Activated B cell treated with CpG ODN at 0.5 μM for 24 hours (primary cell): ENCODE measurements around the gene ZNF618. TPM values are rescaled to one million over a fixed set of nuclear protein-coding genes. Genes with fewer than 3 reads are reported as not detected.

Experiments
- ATAC-seq: fragments of 200-7000 bp; cut with Tn5 transposase; one replicate; pipeline ENCODE4 v1.10.0; 2021; ENCODE audit warnings: low read depth, mild to moderate bottlenecking, moderate library complexity
- CTCF ChIA-PET: fragments of 350-600 bp; sonication (Branson Sonifier 250); formaldehyde crosslinking; loops from one replicate; lab custom pipeline; 2021; ENCODE audit warnings: antibody characterized with exemption; lab: Charles Lee
- POLR2A ChIA-PET: fragments of 350-600 bp; sonication (Branson Sonifier 250); formaldehyde crosslinking; loops from one replicate; lab custom pipeline; 2021; ENCODE audit warnings: antibody characterized with exemption; lab: Charles Lee
- DNase-seq: peaks from one replicate; pipeline ENCODE4 v3.0.0; 2022
- H3K27ac Mint-ChIP-seq: one replicate; pipeline ENCODE4 v1.8.0; 2020; ENCODE audit warnings: mixed read lengths
- H3K27me3 Mint-ChIP-seq: one replicate; pipeline ENCODE4 v1.8.0; 2021; ENCODE audit warnings: mixed read lengths
- H3K36me3 Mint-ChIP-seq: one replicate; pipeline ENCODE4 v1.8.0; 2021; ENCODE audit warnings: low read depth, mixed read lengths
- H3K4me1 Mint-ChIP-seq: one replicate; pipeline ENCODE4 v1.8.0; 2021; ENCODE audit warnings: mixed read lengths
- H3K4me3 Mint-ChIP-seq: one replicate; pipeline ENCODE4 v1.8.0; 2020; ENCODE audit warnings: mild to moderate bottlenecking, mixed read lengths
- H3K9me3 Mint-ChIP-seq: one replicate; pipeline ENCODE4 v1.8.0; 2020; ENCODE audit warnings: mixed read lengths
- intact Hi-C: fragments of 100-400 bp; cut with micrococcal nuclease; formaldehyde crosslinking; loops from one replicate; pipeline ENCODE4 v1.15.1; 2024
- total RNA-seq: library from RNA; stranded (reverse); gene quantifications from 2 replicates; pipeline ENCODE4 v1.2.3, GENCODE V29; 2022
- TF ChIP-seq, protein P1 (sequence below): fragments of 200-600 bp; IDR thresholded peaks from one replicate; pipeline ENCODE4 v1.8.0; 2022; ENCODE audit warnings: antibody characterized with exemption, mild to moderate bottlenecking

Gene ZNF618
- total RNA-seq, 1 donor from 2014 or later = 0.67 TPM

DNA sequence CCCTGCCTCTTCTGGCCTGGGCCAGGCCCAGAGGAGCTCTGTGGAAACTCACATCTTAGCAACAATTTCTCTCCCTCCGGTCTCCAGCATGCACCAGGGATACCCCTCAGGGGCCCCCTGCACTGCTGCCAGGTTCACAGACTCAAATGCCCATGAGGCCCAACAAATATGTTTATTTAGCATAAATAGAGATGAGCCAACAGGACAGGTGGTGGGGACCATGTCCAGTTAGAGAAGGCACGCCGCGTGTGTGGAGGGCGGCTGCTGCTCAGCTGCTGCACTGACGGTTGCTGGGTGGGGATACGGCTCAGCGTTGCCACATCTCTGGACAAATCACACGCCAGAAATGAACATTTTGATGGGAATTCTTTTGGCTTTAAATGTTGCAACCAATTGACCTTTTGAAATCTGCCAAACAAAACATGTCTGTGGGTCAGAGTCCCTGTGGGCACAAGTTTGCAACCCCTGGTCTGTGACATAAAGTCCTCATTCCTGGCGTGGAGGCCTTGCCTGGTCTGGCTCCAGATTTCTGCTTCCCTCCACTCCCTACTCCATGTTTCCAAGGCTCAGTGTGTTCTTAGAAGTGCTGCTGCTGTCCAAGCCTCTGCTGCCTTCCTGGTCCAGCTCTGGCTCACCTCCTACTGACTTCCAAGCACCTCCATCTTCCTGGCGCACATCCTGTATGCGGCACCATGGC, 113.1 kb downstream of the ZNF618 start:
- ChIA-PET POLR2A (no interaction called here), CTCF (no interaction called here)
- Mint-ChIP-seq H3K27me3 (no peaks in the 10 kb centered on the region), H3K27ac (no peak overlapping the region), H3K9me3 (no peaks in the 10 kb centered on the region), H3K36me3 (peaks cover 3% of the 10 kb centered on the region), H3K4me1 (peaks cover 25% of the 10 kb centered on the region), H3K4me3 (no peak overlapping the region)
- TF ChIP-seq, protein P1, sequence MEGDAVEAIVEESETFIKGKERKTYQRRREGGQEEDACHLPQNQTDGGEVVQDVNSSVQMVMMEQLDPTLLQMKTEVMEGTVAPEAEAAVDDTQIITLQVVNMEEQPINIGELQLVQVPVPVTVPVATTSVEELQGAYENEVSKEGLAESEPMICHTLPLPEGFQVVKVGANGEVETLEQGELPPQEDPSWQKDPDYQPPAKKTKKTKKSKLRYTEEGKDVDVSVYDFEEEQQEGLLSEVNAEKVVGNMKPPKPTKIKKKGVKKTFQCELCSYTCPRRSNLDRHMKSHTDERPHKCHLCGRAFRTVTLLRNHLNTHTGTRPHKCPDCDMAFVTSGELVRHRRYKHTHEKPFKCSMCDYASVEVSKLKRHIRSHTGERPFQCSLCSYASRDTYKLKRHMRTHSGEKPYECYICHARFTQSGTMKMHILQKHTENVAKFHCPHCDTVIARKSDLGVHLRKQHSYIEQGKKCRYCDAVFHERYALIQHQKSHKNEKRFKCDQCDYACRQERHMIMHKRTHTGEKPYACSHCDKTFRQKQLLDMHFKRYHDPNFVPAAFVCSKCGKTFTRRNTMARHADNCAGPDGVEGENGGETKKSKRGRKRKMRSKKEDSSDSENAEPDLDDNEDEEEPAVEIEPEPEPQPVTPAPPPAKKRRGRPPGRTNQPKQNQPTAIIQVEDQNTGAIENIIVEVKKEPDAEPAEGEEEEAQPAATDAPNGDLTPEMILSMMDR = no peak
- DNase-seq (no peak), ATAC-seq (no peak)
- intact Hi-C loops = no loop called here

DNA sequence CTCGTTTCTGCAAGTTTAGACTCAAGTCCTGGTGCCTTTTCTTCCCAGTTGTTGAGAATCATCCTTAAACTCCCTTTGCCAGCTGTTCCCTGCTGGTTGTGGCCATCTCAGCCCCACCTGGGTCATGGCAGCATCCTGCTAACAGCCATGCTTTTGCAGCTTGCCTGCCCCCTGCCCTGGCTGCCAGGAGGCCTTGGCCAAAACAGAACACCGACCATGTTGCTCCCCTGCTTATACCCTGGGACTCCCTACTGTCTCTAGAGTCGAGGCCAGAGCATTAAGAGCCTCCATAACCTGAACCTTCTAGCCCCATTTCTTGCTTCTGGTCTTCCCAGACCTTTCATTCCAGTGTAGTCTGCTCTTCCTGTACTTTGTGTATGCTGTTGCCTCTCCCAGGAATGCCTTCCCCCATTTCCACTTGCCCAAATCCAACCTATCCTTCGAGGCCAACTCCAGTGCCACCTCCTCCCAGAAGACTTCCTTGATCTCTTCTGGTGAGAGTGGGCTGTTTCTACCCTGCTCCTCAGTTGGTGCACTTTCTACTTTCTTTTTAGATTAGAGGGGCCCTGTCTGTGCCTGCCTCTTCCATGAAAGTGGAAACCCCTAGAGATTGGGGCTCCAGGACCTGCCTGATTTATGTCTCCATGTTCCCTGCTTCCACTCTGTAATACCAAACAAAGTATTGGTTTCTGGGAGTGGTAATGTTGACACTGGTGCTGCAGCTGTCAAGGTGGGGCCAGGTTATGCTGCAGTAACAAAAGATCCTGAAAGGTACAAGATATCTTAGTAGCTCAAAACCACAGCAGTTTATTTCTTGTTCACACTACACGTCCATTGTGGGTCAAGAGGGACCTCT, 113.8 kb downstream of the ZNF618 start:
- H3K27ac Mint-ChIP-seq = no peak overlapping the region
- ChIA-PET CTCF (no interaction called here), POLR2A (no interaction called here)
- no peak for DNase-seq
- peaks cover 27% of the 10 kb centered on the region for H3K4me1 Mint-ChIP-seq
- no peak overlapping the region for H3K4me3 Mint-ChIP-seq
- no peaks in the 10 kb centered on the region for H3K27me3 Mint-ChIP-seq
- H3K9me3 Mint-ChIP-seq = no peaks in the 10 kb centered on the region
- ATAC-seq = no peak
- intact Hi-C loops = no loop called here
- TF ChIP-seq, protein P1 = no peak
- peaks cover 3% of the 10 kb centered on the region for H3K36me3 Mint-ChIP-seq

GRCh38 chr9:113990570-113990907, 114.4 kb downstream of the ZNF618 start:
- intact Hi-C loops = no loop called here
- ATAC-seq (no peak), DNase-seq (no peak)
- TF ChIP-seq, protein P1 = no peak
- H3K4me1 Mint-ChIP-seq = peaks cover 27% of the 10 kb centered on the region
- POLR2A ChIA-PET = no interaction called here
- no peaks in the 10 kb centered on the region for H3K9me3 Mint-ChIP-seq
- no peak overlapping the region for H3K4me3 Mint-ChIP-seq
- H3K27me3 Mint-ChIP-seq = no peaks in the 10 kb centered on the region
- H3K27ac Mint-ChIP-seq = no peak overlapping the region
- CTCF ChIA-PET = no interaction called here
- peaks cover 3% of the 10 kb centered on the region for H3K36me3 Mint-ChIP-seq

- TF ChIP-seq, protein P1 = no peak
- H3K27me3 Mint-ChIP-seq = no peaks in the 10 kb centered on the region
- intact Hi-C loops = no loop called here
- H3K36me3 Mint-ChIP-seq = peaks cover 3% of the 10 kb centered on the region
- ChIA-PET CTCF (no interaction called here), POLR2A (no interaction called here)
- H3K9me3 Mint-ChIP-seq = no peaks in the 10 kb centered on the region
- H3K27ac Mint-ChIP-seq = no peak overlapping the region
- ATAC-seq (no peak), DNase-seq (no peak)
- H3K4me3 Mint-ChIP-seq = no peak overlapping the region
- peaks cover 27% of the 10 kb centered on the region for H3K4me1 Mint-ChIP-seq
Observed at GRCh38 chr9:113990975-113991471, 114.9 kb downstream of the ZNF618 start.

DNA sequence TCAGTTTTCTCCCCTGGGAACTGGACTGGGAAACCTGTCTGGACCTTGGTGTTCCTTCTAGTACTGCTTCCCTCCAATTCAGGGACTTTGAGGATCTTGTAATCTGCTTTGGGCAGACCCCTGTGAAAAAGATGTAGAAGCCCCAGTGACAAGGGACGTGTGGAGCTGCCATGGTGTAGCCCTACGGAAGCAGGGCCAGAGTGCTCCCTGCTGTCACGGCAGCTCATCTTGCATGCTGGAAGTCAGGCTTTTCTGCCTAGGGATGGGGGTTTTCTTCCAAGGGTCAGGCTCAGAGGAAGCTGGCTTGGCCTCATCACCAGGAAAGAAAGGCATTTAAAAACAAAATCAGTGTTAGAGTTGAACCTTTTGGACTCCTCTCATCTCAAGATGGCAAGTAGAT, 115.6 kb downstream of the ZNF618 start:
- no peak for DNase-seq
- peaks cover 3% of the 10 kb centered on the region for H3K36me3 Mint-ChIP-seq
- intact Hi-C loops = no loop called here
- H3K27me3 Mint-ChIP-seq = no peaks in the 10 kb centered on the region
- no peak for ATAC-seq
- ChIA-PET POLR2A (no interaction called here), CTCF (no interaction called here)
- no peak overlapping the region for H3K27ac Mint-ChIP-seq
- H3K4me3 Mint-ChIP-seq = no peak overlapping the region
- peaks cover 27% of the 10 kb centered on the region for H3K4me1 Mint-ChIP-seq
- TF ChIP-seq, protein P1 = no peak
- H3K9me3 Mint-ChIP-seq = no peaks in the 10 kb centered on the region
